HepG2 (cell line): ENCODE measurements around the gene ADAMTS18. TPM values are rescaled to one million over a fixed set of nuclear protein-coding genes. Genes with fewer than 3 reads are reported as not detected.

Source experiments
- ATAC-seq: fragments of 200-7000 bp; cut with Tn5 transposase; 3 replicates; pipeline ENCODE4 v1.9.1; 2020; ENCODE audit warnings: mild to moderate bottlenecking, moderate library complexity
- BruUV-seq: library from RNA; stranded (reverse); fragments of 400-500 nt; replicated peaks from 2 replicates; lab custom pipeline; 2021; lab: Mats Ljungman, UMichigan
- CTCF ChIA-PET: fragments of 300-600 bp; formaldehyde crosslinking; extraction: SDS; loops from one replicate; lab custom pipeline; 2021; ENCODE audit warnings: low total read pairs, inconsistent platforms, low intra/inter-chr PET ratio; lab: Yijun Ruan, JAX
- POLR2A ChIA-PET: fragments of 350-600 bp; sonication (Branson Sonifier 250); formaldehyde crosslinking; loops from one replicate; lab custom pipeline; 2020; ENCODE audit warnings: antibody characterized with exemption, inconsistent platforms; lab: Yijun Ruan, JAX
- DNase-seq: peaks from one replicate; pipeline ENCODE4 v3.0.0-alpha.2; 2015; ENCODE audit warnings: low spot score
- FAIRE-seq: peaks from 3 replicates; lab custom pipeline; 2011; peaks lifted over from hg19 to GRCh38; lab: Jason Lieb, UNC
- H2AFZ ChIP-seq: one replicate; pipeline ENCODE4 v1.6.1; 2011; ENCODE audit warnings: low read length, inconsistent platforms
- H3K27ac ChIP-seq: fragments of 300-600 bp; 3 replicates; pipeline ENCODE4 v1.8.0; 2011; ENCODE audit warnings: mixed run types, mild to moderate bottlenecking, mixed read lengths, low read length, inconsistent platforms; ENCODE audit not compliant: insufficient read depth; ENCODE audit errors: extremely low read length
- H3K27me3 ChIP-seq, 2 experiments: fragments of 200-600 bp in 1 of 2; 2 replicates in 1 of 2; 3 replicates in 1 of 2; pipeline versions ENCODE4 v1.6.0 to v1.8.0; 2011; ENCODE audit warnings: low read length in 2 of 2, mild to moderate bottlenecking in 2 of 2, moderate library complexity in 2 of 2, inconsistent platforms in 1 of 2; ENCODE audit not compliant: insufficient read depth in 2 of 2, control insufficient read depth in 1 of 2
- H3K36me3 ChIP-seq, 2 experiments: fragments of 200-600 bp in 1 of 2; replicated peaks in 1 of 2; 2 replicates in 1 of 2; 3 replicates in 1 of 2; pipeline versions ENCODE4 v1.5.1 to v1.8.0; 2011; ENCODE audit warnings: low read length in 2 of 2, inconsistent platforms in 1 of 2; ENCODE audit not compliant: insufficient read depth in 2 of 2, control insufficient read depth in 1 of 2
- H3K4me1 ChIP-seq: 2 replicates; pipeline ENCODE4 v1.5.1; 2012; ENCODE audit warnings: low read length, inconsistent platforms; ENCODE audit not compliant: insufficient read depth
- H3K4me2 ChIP-seq: 2 replicates; pipeline ENCODE4 v1.6.0; 2011; ENCODE audit warnings: low read depth, low read length, inconsistent platforms
- H3K4me3 ChIP-seq, 3 experiments: fragments of 200-600 bp in 1 of 3; sonication (generic), shearing (Covaris generic) in 1 of 3; replicated peaks in 1 of 3; 2 replicates each; pipeline ENCODE4 v1.5.1; 2011 to 2016; ENCODE audit warnings: low read length in 3 of 3, inconsistent platforms in 2 of 3, low read depth in 2 of 3, mild to moderate bottlenecking in 2 of 3, control low read depth in 1 of 3, mixed read lengths in 1 of 3; ENCODE audit not compliant: insufficient read depth in 1 of 3
- H3K79me2 ChIP-seq: one replicate; pipeline ENCODE4 v1.6.1; 2011; ENCODE audit warnings: low read length, inconsistent platforms; ENCODE audit not compliant: insufficient read depth
- H3K9ac ChIP-seq: 2 replicates; pipeline ENCODE4 v1.6.0; 2011; ENCODE audit warnings: mild to moderate bottlenecking, low read depth, low read length, inconsistent platforms; ENCODE audit not compliant: insufficient read depth
- H3K9me3 ChIP-seq: 2 replicates; pipeline ENCODE4 v1.5.1; 2012; ENCODE audit warnings: mild to moderate bottlenecking, low read length
- H4K20me1 ChIP-seq: 2 replicates; pipeline ENCODE4 v1.6.0; 2011; ENCODE audit warnings: inconsistent platforms, mild to moderate bottlenecking, low read length, moderate library complexity; ENCODE audit not compliant: insufficient read depth
- ARID5B ChIP-seq: IDR thresholded peaks from 2 replicates; pipeline ENCODE4 v1.4.0; 2020; ENCODE audit warnings: mild to moderate bottlenecking, missing genetic modification reagents
- GABPA ChIP-seq, 2 experiments: IDR thresholded peaks; 2 replicates each; pipeline ENCODE4 v1.6.1; 2011 to 2016; ENCODE audit warnings: low read depth in 2 of 2, low read length in 1 of 2, missing biosample characterization in 1 of 2, missing genetic modification characterization in 1 of 2
- HMGXB3 ChIP-seq: sonication (generic); formaldehyde crosslinking; IDR thresholded peaks from 2 replicates; pipeline ENCODE4 v1.4.0; 2020; ENCODE audit warnings: missing genetic modification reagents, borderline replicate concordance
- IRF1 ChIP-seq: sonication (generic); formaldehyde crosslinking; IDR thresholded peaks from 2 replicates; pipeline ENCODE4 v1.4.0; 2020; ENCODE audit warnings: low read depth, mild to moderate bottlenecking, missing genetic modification reagents
- PRPF4 ChIP-seq: fragments of 200-400 bp; formaldehyde crosslinking; IDR thresholded peaks from 2 replicates; pipeline ENCODE4 v1.6.1; 2016; ENCODE audit warnings: low read length, low read depth; ENCODE audit not compliant: poor library complexity, severe bottlenecking
- TFE3 ChIP-seq: IDR thresholded peaks from 2 replicates; pipeline ENCODE4 v1.6.1; 2016
- ZNF280B ChIP-seq: sonication (generic); formaldehyde crosslinking; IDR thresholded peaks from 2 replicates; pipeline ENCODE4 v1.5.0; 2020; ENCODE audit warnings: missing genetic modification reagents, mild to moderate bottlenecking, borderline replicate concordance
- ZNF549 ChIP-seq: sonication (generic); formaldehyde crosslinking; IDR thresholded peaks from 2 replicates; pipeline ENCODE4 v1.5.0; 2020; ENCODE audit warnings: missing genetic modification reagents
- WGBS: methylation state at CpG from one replicate; pipeline ENCODE4 v1.1.6; 2017; ENCODE audit warnings: low lambda C conversion rate; 5-methylcytosine and 5-hydroxymethylcytosine counted together
- in situ Hi-C: cut with HindIII; loops from 2 replicates; pipeline ENCODE4 v1.10.0; 2017; ENCODE audit warnings: low pct_unique_long_range_greater_than_20kb; ENCODE audit not compliant: extremely low pct_ligation_motif_present
- intact Hi-C: fragments of 100-400 bp; cut with micrococcal nuclease; formaldehyde crosslinking; loops from one replicate; pipeline ENCODE4 v1.10.0; 2022; ENCODE audit not compliant: unreplicated experiment
- polyA plus RNA-seq, 8 experiments: library from polyadenylated mRNA; depleted of rRNA in 3 of 8; stranded (reverse) in 7 of 8; unstranded in 1 of 8; fragments of >200 nt; fragmentation: Illumina TruSeq in 4 of 8; extraction: Trizol in 4 of 8; gene quantifications; 2 replicates each; pipeline versions ENCODE4 v1.2.1 to v1.2.3, GENCODE V29; 2011 to 2016; ENCODE audit warnings: low read depth in 4 of 8, missing spikeins in 1 of 8, mixed read lengths in 1 of 8; ENCODE audit not compliant: insufficient read depth in 1 of 8
- total RNA-seq, 5 experiments: library from RNA; depleted of rRNA; stranded (reverse); fragments of >200 nt; fragmentation: Illumina TruSeq; extraction: Trizol; gene quantifications; 2 replicates each; pipeline ENCODE4 v1.2.3, GENCODE V29; 2016; ENCODE audit warnings: low read depth in 1 of 5

Gene ADAMTS18
- total and polyA plus RNA-seq, 2 of the 13 experiments (the other 11 are each of a cell fraction or from before 2014, with no cell fraction given) = 0.01 TPM; not detected in 1

GRCh38 chr16:77328274-77328673, 106.6 kb downstream of the ADAMTS18 start:
- ChIA-PET CTCF (no interaction called here), POLR2A (no interaction called here)
- H3K4me1 ChIP-seq = no peaks in the 10 kb centered on the region
- in situ Hi-C loops = no loop called here
- H3K79me2 ChIP-seq = no peaks in the 10 kb centered on the region
- H3K9me3 ChIP-seq = no peaks in the 10 kb centered on the region
- FAIRE-seq = no peak
- no peak for DNase-seq
- no peak for ATAC-seq
- H3K4me2 ChIP-seq = no peak overlapping the region
- no peaks in the 10 kb centered on the region for H4K20me1 ChIP-seq
- no peak overlapping the region for H3K4me3 ChIP-seq
- H3K27me3 ChIP-seq = no peaks in the 10 kb centered on the region
- H3K27ac ChIP-seq = no peak overlapping the region
- BruUV-seq = no TSS peak
- intact Hi-C loops = no loop called here
- H3K36me3 ChIP-seq = no peaks in the 10 kb centered on the region
- H2AFZ ChIP-seq = no peak overlapping the region
- H3K9ac ChIP-seq = no peak overlapping the region
- WGBS = 24% methylated on average over 7 of the region's 7 CpGs
- TF ChIP-seq PRPF4 = no peak
- TF ChIP-seq ZNF280B (CRISPR knock-in tag) = no peak
- TF ChIP-seq IRF1 (CRISPR knock-in tag) = no peak
- no peak for TF ChIP-seq TFE3 (CRISPR knock-in tag)
- no peak for TF ChIP-seq HMGXB3
- TF ChIP-seq GABPA (IDR thresholded peaks at IDR 0.05; ENCODE audit: low read depth, low read length) = no peak
- no peak for TF ChIP-seq GABPA (CRISPR knock-in tag; IDR thresholded peaks at IDR 0.05; ENCODE audit: low read depth)
- no peak for TF ChIP-seq ZNF549 (CRISPR knock-in tag)
- no peak for TF ChIP-seq ARID5B (CRISPR knock-in tag)
